Gastrocnemius medialis (tissue), 4 donors: ENCODE results near the gene CHSY1.

Experiments
- POLR2A ChIP-seq, 2 donors: fragments of 450-650 bp; IDR thresholded peaks; one replicate each; pipeline ENCODE4 v1.6.1; 2017; ENCODE audit warnings: antibody characterized with exemption in 2 of 2, mild to moderate bottlenecking in 2 of 2, moderate library complexity in 2 of 2
- TF ChIP-seq, protein P1 (sequence below), 5 experiments: fragments of 450-650 bp in 3 of 5; fragments of 200-600 bp in 2 of 5; sonication (generic) in 2 of 5; IDR thresholded peaks in 4 of 5; conservative IDR thresholded peaks in 1 of 5; 1 replicate in 4 of 5; 2 replicates in 1 of 5; pipeline ENCODE4 v1.5.1; 2016 to 2019; ENCODE audit warnings: antibody characterized with exemption in 5 of 5, mild to moderate bottlenecking in 3 of 5, moderate library complexity in 3 of 5

DNA sequence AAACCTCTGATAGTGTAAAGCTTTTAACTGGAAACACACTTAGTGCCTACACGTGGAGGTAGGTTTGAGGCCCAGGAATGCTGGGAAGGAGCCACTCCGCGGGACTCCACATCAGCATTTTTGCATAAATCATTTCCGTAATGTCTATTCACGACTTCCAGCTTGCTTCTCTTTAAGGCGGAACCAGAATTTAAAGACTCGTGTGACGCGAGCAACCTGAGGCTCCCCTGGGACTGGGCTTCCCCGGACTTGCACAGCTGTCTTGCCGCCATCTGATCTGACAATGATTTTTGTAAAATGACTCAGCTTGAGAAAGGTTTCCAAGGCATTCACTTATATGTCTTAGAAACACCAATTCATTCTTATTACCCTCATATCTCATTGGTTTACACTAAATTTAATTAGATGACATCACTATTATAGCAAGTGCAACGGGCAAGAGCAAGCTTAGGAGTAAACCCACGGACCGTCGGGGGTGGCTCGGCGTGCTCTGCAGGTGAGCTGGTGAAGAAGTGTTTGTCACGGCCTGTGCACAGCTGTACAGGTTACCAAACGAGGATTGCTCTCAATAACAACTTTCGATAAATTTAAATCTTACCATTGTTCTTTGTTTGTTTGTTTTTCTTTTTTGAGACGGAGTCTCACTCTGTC is 95.2 kb downstream of the CHSY1 start:
- no peak for TF ChIP-seq POLR2A (IDR thresholded peaks at IDR 0.05)
- TF ChIP-seq, protein P1, sequence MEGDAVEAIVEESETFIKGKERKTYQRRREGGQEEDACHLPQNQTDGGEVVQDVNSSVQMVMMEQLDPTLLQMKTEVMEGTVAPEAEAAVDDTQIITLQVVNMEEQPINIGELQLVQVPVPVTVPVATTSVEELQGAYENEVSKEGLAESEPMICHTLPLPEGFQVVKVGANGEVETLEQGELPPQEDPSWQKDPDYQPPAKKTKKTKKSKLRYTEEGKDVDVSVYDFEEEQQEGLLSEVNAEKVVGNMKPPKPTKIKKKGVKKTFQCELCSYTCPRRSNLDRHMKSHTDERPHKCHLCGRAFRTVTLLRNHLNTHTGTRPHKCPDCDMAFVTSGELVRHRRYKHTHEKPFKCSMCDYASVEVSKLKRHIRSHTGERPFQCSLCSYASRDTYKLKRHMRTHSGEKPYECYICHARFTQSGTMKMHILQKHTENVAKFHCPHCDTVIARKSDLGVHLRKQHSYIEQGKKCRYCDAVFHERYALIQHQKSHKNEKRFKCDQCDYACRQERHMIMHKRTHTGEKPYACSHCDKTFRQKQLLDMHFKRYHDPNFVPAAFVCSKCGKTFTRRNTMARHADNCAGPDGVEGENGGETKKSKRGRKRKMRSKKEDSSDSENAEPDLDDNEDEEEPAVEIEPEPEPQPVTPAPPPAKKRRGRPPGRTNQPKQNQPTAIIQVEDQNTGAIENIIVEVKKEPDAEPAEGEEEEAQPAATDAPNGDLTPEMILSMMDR (IDR thresholded peaks at IDR 0.05 in 4 of 5, conservative IDR thresholded peaks at IDR 0.05 in 1 of 5) = no peak
